ENCODE data around the gene HIC1.
A peak's percentile ranks its signal among the peaks of the same experiment; 100 is the strongest.

HIC1 gene

DNA sequence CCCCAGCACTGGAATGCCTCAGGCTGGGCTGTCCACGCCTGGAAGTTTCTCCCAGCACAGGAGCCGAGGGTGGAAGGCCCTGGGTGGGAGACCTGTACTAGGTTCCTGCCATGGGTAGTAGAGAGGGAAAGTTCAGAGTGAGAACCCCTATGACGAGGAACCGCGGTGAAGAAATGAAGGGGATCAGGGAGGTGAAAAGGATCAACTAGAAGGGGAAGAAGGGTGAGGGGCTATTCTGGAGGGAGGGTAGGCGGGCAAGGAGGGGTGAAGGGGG lies 5.4 kb downstream of the HIC1 start:
- no peak for DNase-seq (ENCODE audit: low spot score)

- no peak for DNase-seq (ENCODE audit: low spot score)
Measured at GRCh38 chr17:2060681-2061440, 6.0 kb downstream of the HIC1 start.

GRCh38 chr17:2061441-2061958 lies 6.6 kb downstream of the HIC1 start:
- DNase-seq (ENCODE audit: low spot score) = no peak

DNA sequence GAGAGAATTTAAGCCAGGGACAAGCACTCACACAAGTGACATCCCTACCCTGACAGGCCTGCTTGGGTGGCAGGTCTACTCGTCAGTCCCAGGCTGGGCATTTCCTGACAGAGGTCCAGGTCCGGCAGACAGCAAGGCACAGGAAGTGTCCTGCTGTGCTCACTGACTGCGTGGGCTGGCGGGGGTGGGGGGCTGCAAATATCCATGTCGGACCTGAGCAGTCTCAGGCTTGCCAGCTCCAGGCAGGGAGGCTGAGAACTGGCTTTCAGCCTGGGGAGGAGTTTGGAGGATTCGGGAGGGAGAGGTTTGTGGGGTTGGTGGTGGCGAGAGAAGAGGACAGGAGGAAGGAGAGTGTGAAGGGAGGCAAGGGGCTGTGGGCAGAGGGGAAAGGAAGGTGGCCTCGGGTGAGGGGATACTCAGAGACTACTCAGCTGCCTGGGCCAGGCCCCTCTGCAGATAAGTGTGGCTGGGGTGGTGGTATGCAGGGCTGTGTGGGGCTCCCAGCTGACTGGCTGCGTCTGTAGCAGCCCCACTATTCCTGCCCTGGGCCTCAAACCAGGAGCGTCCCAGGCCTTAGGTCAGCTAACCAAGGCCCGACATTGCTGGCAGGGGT lies 7.8 kb downstream of the HIC1 start:
- DNase-seq (ENCODE audit: low spot score) = no peak

- no peak for DNase-seq (ENCODE audit: low spot score)
Measured at GRCh38 chr17:2063261-2064146, 8.6 kb downstream of the HIC1 start.

- DNase-seq (ENCODE audit: low spot score) = no peak
Measured at GRCh38 chr17:2064147-2064489, 9.2 kb downstream of the HIC1 start.

GRCh38 chr17:2064520-2064971 lies 9.6 kb downstream of the HIC1 start:
- no peak for DNase-seq (ENCODE audit: low spot score)

- DNase-seq (ENCODE audit: low spot score) = no peak
Measured at GRCh38 chr17:2064980-2065785, 10.3 kb downstream of the HIC1 start.

GRCh38 chr17:2065949-2066400 lies 11.1 kb downstream of the HIC1 start:
- no peak for DNase-seq (ENCODE audit: low spot score)

DNA sequence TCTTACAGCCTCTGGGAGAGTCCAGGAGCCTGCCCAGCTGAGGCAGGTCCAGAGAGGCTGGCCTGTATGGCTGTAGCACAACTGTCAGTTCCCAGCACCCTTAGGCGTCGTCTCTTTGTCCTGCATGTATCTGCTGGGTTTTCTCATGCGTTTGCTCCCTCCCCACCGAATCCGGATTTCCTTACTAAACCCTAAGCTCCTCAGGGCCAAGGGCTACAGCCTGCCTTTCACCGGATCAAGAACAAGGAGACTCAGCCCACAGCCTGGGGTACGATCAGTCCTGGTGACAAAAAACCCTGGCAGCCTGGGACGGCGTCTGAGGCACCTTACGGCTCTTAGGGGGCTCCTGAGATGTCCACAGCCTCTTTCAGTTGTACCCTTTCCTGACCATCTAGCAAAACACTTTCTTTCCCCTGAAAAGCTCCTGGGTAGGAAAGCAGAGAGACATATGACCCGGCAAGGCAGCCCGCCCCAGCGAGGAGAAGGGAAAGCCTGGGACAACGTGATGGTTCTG lies 12.2 kb downstream of the HIC1 start:
- DNase-seq (ENCODE audit: low spot score) = no peak

DNA sequence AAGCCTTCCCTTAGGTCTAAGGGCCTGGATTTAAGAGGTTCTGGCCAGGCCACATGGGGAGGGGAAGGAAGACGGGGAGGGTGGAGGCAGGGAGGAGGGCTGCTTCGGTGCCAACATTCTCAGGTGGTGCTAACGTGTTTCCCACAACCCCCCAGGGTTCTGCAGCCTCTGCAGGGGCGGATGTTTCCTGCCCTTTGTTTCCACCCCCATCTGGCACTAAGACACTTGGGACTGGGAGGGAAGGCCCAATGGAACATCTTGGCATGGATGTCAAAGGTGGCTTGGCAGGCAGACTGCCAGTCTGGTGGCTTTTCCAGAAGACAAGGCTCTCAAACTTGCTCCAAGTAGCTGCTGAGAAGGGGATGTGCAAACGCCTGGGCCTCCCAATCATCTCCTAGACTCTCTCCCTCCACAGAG lies 12.7 kb downstream of the HIC1 start:
- DNase-seq (ENCODE audit: low spot score) = no peak

DNA sequence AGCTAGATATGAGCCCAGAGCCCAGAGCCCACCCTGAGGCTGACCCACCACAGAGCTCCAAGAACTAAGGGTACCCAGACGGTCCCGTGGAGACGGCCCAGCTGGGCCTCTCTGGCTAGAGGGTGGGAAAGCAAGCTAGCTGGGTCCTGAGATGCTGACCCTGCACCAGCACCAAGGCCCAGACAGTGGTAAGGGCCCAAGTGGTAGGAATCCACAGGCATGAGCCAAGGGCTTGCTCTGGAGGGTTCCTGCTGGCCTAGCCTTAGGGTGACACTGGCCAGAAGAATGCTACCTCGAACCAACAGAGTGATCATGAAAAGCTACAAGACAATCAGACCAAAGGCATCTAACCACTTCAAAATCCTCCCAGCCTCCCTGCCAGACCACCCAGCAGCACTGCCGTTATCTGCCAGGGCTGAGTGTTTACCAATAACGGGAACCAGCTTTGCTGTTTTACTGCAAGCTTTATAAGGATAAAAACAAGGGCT lies 13.2 kb downstream of the HIC1 start:
- DNase-seq (ENCODE audit: low spot score) = peak; percentile 23

DNA sequence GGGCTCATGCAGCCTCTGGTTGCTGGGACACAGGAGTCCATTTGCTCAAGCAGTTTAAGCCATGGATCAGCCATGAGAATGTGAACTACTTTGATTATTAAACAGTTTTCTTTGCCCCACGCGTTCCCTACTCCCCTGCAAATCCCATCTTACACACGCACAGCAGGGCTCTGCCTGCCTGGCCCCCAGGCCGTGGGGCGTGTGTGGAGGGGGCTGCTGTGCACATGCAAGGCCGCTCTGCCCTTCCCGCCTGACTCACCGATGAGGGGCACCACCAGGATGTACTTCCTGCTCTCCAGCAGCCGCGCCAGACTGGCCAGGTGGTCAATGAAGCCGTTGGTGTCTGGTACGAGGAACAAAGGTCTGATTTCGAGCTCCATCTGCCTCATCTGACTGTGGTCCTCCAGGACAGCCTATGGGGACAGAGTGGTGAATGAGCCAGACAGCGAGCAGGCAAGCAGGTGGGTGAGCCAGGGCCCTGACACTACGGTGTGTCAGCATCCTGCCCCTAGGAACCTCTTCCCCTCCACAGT lies 13.7 kb downstream of the HIC1 start:
- DNase-seq (ENCODE audit: low spot score) = peak; percentile 61

GRCh38 chr17:2070241-2071023 lies 15.5 kb downstream of the HIC1 start:
- DNase-seq (ENCODE audit: low spot score) = no peak

- no peak for DNase-seq (ENCODE audit: low spot score)
Measured at GRCh38 chr17:2071024-2071385, 16.1 kb downstream of the HIC1 start.

GRCh38 chr17:2071455-2072281 lies 16.8 kb downstream of the HIC1 start:
- no peak for DNase-seq (ENCODE audit: low spot score)

DNA sequence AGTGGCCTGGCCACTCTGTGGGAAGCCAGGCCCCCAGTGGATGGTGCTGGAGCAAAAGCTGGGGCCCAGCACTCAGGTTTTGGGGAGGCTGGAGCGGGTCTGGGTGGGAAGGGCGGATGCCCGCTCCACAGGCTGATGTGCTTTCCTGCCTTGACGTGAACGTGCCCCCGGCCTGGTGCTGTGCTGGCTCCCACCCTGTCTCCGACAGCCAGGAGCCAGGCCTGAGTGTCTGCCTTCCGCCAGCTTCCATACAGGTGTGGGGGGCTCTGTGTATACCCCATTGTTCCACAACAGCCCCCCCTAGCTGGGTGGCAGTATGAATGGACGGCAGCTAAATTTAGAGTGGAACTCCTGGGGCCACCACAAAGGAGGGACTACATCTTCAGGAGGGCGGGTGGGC lies 20.0 kb downstream of the HIC1 start:
- no peak for DNase-seq (ENCODE audit: low spot score)

- no peak for DNase-seq (ENCODE audit: low spot score)
Measured at GRCh38 chr17:2075336-2076086, 20.6 kb downstream of the HIC1 start.

Data from kidney tubule cell (primary cell).